ENCODE data around the gene GALNTL6.

DNA sequence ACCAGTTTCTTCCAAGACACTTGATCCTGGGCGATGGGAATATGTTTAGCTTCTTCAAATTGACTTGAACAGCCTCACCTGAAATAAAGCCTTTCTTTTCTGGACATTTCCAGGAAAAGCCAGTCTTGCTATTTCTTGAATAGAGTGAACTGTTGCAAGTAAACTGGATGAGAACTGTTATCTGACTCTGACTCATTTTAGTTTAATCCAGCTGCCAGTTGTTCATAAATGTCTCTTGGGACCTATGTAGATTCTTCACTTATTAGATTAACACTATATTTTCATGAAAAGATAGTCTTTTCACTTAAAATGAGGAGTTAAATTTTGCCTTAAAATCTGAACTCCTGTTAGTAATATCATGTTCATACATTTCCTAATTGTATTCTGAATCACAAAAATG, 740.0 kb downstream of the GALNTL6 start:
- TF ChIP-seq, protein P1, sequence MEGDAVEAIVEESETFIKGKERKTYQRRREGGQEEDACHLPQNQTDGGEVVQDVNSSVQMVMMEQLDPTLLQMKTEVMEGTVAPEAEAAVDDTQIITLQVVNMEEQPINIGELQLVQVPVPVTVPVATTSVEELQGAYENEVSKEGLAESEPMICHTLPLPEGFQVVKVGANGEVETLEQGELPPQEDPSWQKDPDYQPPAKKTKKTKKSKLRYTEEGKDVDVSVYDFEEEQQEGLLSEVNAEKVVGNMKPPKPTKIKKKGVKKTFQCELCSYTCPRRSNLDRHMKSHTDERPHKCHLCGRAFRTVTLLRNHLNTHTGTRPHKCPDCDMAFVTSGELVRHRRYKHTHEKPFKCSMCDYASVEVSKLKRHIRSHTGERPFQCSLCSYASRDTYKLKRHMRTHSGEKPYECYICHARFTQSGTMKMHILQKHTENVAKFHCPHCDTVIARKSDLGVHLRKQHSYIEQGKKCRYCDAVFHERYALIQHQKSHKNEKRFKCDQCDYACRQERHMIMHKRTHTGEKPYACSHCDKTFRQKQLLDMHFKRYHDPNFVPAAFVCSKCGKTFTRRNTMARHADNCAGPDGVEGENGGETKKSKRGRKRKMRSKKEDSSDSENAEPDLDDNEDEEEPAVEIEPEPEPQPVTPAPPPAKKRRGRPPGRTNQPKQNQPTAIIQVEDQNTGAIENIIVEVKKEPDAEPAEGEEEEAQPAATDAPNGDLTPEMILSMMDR (IDR thresholded peaks at IDR 0.05; ENCODE audit: extremely low read depth in 1 of 2, insufficient read depth in 1 of 2, low read depth in 1 of 2, low read length in 2 of 2), result no peak
- no peak for TF ChIP-seq EZH2 (IDR thresholded peaks at IDR 0.05; ENCODE audit: borderline replicate concordance, low read depth, low read length, severe bottlenecking)
- no peak for TF ChIP-seq POLR2A (IDR thresholded peaks at IDR 0.05; ENCODE audit: low read depth, low read length)
- TF ChIP-seq JUN (IDR thresholded peaks at IDR 0.05; ENCODE audit: borderline replicate concordance, insufficient read depth, insufficient read length, low read depth), result no peak
- no peak for TF ChIP-seq POLR2AphosphoS5 (IDR thresholded peaks at IDR 0.05; ENCODE audit: insufficient read depth, low read depth, low read length)
- TF ChIP-seq, protein P2, sequence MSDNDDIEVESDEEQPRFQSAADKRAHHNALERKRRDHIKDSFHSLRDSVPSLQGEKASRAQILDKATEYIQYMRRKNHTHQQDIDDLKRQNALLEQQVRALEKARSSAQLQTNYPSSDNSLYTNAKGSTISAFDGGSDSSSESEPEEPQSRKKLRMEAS (IDR thresholded peaks at IDR 0.05; ENCODE audit: insufficient read depth, insufficient read length), result no peak
- TF ChIP-seq GATA2 (IDR thresholded peaks at IDR 0.05; ENCODE audit: insufficient read depth, insufficient read length, low read depth, low read length), result no peak
- TF ChIP-seq MYC (IDR thresholded peaks at IDR 0.05; ENCODE audit: low read depth, low read length), result no peak

Measured in endothelial cell of umbilical vein (primary cell).